Aorta (tissue), 5 donors: Measurements from ENCODE around the gene ABLIM3. TPM values are rescaled to one million over a fixed set of nuclear protein-coding genes. Genes with fewer than 3 reads are reported as not detected.

Experiments
- ATAC-seq: fragments of 200-7000 bp; cut with Tn5 transposase; one replicate; pipeline ENCODE4 v1.9.1; 2022; ENCODE audit warnings: moderate library complexity; ENCODE audit not compliant: low FRiP score
- DNase-seq, 2 donors: peaks; one replicate each; pipeline ENCODE4 v3.0.0-alpha.2; 2020
- H3K27ac ChIP-seq, 2 donors: one replicate each; pipeline ENCODE4 v1.5.1; 2013; ENCODE audit warnings: low read length in 2 of 2, mild to moderate bottlenecking in 2 of 2, moderate library complexity in 2 of 2, control low read depth in 1 of 2, inconsistent platforms in 1 of 2, low read depth in 1 of 2
- H3K27me3 ChIP-seq, 2 donors: one replicate each; pipeline ENCODE4 v1.6.1; 2013; ENCODE audit warnings: control low read depth in 1 of 2, low read length in 1 of 2, mild to moderate bottlenecking in 1 of 2, moderate library complexity in 1 of 2; ENCODE audit not compliant: insufficient read depth in 2 of 2, control insufficient read depth in 1 of 2
- H3K36me3 ChIP-seq, 2 donors: one replicate each; pipeline ENCODE4 v1.6.1; 2013; ENCODE audit warnings: control low read depth in 1 of 2, low read length in 1 of 2, mild to moderate bottlenecking in 1 of 2; ENCODE audit not compliant: insufficient read depth in 2 of 2, control insufficient read depth in 1 of 2
- H3K4me1 ChIP-seq, 2 donors: one replicate each; pipeline ENCODE4 v1.6.1; 2013; ENCODE audit warnings: low read length in 2 of 2, control low read depth in 1 of 2, mild to moderate bottlenecking in 1 of 2, moderate library complexity in 1 of 2; ENCODE audit not compliant: insufficient read depth in 2 of 2, control insufficient read depth in 1 of 2
- H3K4me3 ChIP-seq, 2 donors: one replicate each; pipeline ENCODE4 v1.5.1; 2013; ENCODE audit warnings: low read length in 2 of 2, control low read depth in 1 of 2, mild to moderate bottlenecking in 1 of 2
- H3K9me3 ChIP-seq: one replicate; pipeline ENCODE4 v1.6.1; 2013; ENCODE audit warnings: mild to moderate bottlenecking, low read length; ENCODE audit not compliant: control insufficient read depth
- WGBS, 2 donors: extraction: QIAGEN DNeasy Blood & Tissue Kit; methylation state at CpG; one replicate each; pipeline ENCODE4 v1.1.7; 2013; 5-methylcytosine and 5-hydroxymethylcytosine counted together
- intact Hi-C, 2 donors: fragments of 100-400 bp; cut with DNase I; formaldehyde crosslinking; loops; one replicate each; pipeline versions ENCODE4 v1.14.2 to v1.15.0; 2022
- polyA plus RNA-seq, 2 donors: library from polyadenylated mRNA; stranded (reverse); fragments of 200-250 nt; gene quantifications; one replicate each; pipeline ENCODE4 v1.2.3, GENCODE V29; 2013
- total RNA-seq, 2 donors: library from RNA; stranded (reverse); fragmentation: NEBNext Ultra II Directional; extraction: Animal tissue kit (Norgen Biotek cat#: 25700); gene quantifications; one replicate each; pipeline ENCODE4 v1.2.1, GENCODE V29; 2021
- donor health status: healthy with polysubstance abuse.
- donor health status: Bipolar disorder and iron deficiency.
- donor health status: DM: no; HTN: no; CAD: no.
- donor health status: DM: no; HTN: no; CAD: no.
- donor health status: DM: yes; HTN: yes; CAD: no.

The ABLIM3 gene
- total and polyA plus RNA-seq, 4 donors, result 15.8 to 46.0 (median 38.7) TPM

DNA sequence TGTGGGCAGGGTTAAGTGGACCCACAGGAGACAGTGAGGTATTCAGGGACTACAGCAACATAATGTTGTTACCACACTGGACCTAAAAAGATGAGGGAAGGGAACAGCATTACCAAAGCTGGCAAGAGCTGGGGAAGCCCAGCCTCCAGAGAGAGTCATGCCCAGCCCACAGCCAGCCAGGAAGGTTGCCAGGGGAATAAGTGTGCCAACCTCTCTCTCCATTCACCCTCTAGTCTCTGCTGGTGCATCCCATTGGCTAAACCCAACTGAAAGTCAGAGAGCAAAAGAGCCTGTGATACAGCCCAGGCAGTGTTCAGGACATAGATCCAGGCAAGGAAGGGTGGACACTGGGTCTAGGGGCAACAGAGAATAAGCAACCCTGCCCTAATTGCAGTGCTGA lies 94.5 kb downstream of the ABLIM3 start:
- H3K9me3 ChIP-seq, result no peaks in the 10 kb centered on the region
- H3K4me1 ChIP-seq, result no peaks in the 10 kb centered on the region
- H3K36me3 ChIP-seq, result no peaks in the 10 kb centered on the region
- H3K4me3 ChIP-seq, result no peak overlapping the region
- DNase-seq, result no peak
- no peak overlapping the region for H3K27ac ChIP-seq
- intact Hi-C loops, result no loop called here
- ATAC-seq, result no peak
- no peaks in the 10 kb centered on the region for H3K27me3 ChIP-seq

DNA sequence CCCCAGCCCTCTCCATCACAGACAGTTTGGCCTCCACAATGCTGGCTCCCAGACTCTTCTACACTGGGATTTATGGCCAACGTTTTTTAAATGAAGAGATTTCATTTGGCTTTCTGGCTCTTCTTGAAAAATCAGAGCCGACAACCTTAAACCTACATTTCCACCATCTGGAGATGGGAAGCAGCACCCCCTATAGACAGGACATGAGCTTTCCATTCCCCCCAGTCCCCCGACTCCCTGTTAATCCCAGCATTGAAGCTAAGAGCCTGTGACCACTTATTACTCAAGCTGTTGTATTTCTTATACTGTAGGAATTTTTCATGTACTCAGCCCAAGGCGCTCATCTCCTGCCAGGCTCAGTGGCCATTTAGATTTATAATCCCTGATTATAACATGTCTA lies 96.4 kb downstream of the ABLIM3 start:
- Histone ChIP-seq H3K9me3 (no peaks in the 10 kb centered on the region), H3K27me3 (no peaks in the 10 kb centered on the region), H3K27ac (no peak overlapping the region), H3K36me3 (no peaks in the 10 kb centered on the region), H3K4me1 (no peaks in the 10 kb centered on the region), H3K4me3 (no peak overlapping the region)
- ATAC-seq (no peak), DNase-seq (no peak)
- intact Hi-C loops, result no loop called here
- WGBS, 2 donors, result 54 to 57% methylated on average over 4 of the region's 4 CpGs

DNA sequence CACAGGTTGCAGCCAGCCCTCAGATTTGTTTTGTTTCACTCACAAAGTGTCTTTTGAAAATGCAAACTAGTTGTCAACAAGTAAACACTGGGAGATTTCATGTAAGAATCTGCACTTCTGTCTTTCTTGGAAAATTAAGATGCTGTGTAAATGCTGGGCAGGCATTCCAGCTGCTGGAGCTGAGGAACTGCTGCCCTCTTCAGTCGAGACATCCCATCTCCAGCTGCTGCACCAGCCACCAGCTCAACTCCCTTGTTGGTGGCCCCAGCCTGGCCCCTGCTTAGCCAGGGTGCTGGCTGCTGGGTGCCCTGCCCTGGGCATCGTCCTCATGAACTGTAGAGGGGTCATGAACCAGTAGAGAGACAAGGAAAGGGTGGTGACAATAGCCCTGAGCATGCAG lies 97.2 kb downstream of the ABLIM3 start:
- no peaks in the 10 kb centered on the region for H3K36me3 ChIP-seq
- ATAC-seq (no peak), DNase-seq (no peak)
- no peaks in the 10 kb centered on the region for H3K9me3 ChIP-seq
- 55 to 60% methylated on average over 2 of the region's 2 CpGs for WGBS, 2 donors
- no peaks in the 10 kb centered on the region for H3K27me3 ChIP-seq
- no peak overlapping the region for H3K4me3 ChIP-seq
- H3K4me1 ChIP-seq, result no peaks in the 10 kb centered on the region
- intact Hi-C loops, result no loop called here
- H3K27ac ChIP-seq, result no peak overlapping the region

DNA sequence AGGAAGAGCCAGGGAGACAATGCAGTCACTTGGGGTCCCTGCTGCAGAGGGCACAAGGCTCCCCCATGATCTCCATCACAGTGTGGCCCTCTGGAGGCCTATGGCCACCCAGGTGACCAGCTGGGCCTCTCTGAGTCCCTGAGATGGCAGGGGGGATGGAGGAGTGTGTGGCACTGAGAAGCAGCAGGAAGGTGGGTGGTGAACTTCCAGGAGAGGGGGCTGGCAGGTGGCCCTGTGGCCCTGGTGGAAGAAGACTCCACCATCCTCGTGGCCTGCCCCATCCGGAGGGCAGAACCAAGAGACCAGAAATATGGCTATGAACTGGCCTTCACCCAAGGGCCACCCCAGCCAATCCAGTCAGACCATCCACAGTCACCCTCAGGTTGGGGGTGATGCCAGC lies 98.6 kb downstream of the ABLIM3 start:
- WGBS, 2 donors, result 77 to 92% methylated on average over 2 of the region's 2 CpGs
- Histone ChIP-seq H3K36me3 (no peaks in the 10 kb centered on the region), H3K9me3 (no peaks in the 10 kb centered on the region), H3K27ac (no peak overlapping the region), H3K4me3 (no peak overlapping the region), H3K27me3 (no peaks in the 10 kb centered on the region), H3K4me1 (no peaks in the 10 kb centered on the region)
- intact Hi-C loops, result no loop called here
- DNase-seq, result no peak
- ATAC-seq, result no peak

DNA sequence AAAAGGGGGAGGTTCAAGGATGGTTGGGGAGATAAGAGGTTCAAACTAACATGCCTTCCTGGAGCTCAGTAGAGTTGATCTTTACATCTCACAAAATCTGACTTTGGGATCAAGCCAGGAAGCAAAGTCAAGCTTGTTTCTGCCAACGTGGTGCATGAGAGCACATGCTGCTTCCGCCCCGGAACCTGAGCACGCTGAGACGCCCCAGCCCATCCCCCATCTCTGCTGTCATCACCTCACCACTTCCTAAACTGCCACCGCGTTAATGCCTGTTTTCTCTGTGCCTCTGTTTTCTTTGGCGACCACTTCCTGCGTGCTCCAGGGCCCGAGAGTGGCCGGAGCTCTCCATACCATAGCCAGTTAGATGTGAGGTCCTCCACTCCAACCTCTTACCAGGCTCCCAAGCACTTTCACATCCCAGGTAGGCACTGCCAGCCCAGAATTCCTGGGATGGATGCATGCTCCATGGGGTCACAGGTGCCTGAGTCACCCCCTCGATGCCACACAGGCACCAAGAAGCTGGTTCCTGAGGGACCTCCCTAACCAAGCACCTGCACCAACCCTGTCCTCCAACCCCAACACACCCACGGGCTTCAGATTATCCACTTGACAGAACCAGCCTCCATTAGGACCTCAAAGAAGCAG lies 99.2 kb downstream of the ABLIM3 start:
- Histone ChIP-seq H3K4me1 (no peaks in the 10 kb centered on the region), H3K36me3 (no peaks in the 10 kb centered on the region), H3K9me3 (no peaks in the 10 kb centered on the region), H3K27ac (no peak overlapping the region), H3K4me3 (no peak overlapping the region), H3K27me3 (no peaks in the 10 kb centered on the region)
- WGBS, 2 donors, result 44 to 46% methylated on average over 13 of the region's 13 CpGs
- ATAC-seq (no peak), DNase-seq (peak in 1 of 2 donors; percentile 77)
- intact Hi-C loops, result no loop called here

DNA sequence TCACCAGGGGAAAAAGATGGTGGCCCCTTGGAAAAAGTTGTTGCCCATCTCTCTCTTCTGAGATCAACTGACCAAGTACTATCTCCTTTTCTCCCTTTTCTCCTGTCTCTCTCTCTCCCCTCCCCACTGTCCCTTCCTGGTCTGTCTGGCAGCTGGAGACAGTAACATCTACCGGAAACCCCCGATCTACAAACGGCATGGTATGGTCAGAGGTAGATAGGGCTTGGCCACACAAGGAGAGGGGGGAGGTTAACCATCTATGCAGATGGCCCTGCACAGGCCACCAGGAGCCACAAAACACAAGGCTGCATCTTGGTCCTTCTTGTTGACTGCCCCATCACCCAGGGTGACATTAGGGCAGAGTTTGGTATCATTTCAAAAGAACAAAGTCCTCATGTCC lies 101.0 kb downstream of the ABLIM3 start:
- ATAC-seq (no peak), DNase-seq (no peak)
- Histone ChIP-seq H3K9me3 (no peaks in the 10 kb centered on the region), H3K4me1 (no peaks in the 10 kb centered on the region), H3K27me3 (no peaks in the 10 kb centered on the region), H3K27ac (no peak overlapping the region), H3K36me3 (no peaks in the 10 kb centered on the region), H3K4me3 (no peak overlapping the region)
- intact Hi-C loops, result no loop called here
- WGBS, 2 donors, result 93 to 97% methylated on average over 3 of the region's 3 CpGs

DNA sequence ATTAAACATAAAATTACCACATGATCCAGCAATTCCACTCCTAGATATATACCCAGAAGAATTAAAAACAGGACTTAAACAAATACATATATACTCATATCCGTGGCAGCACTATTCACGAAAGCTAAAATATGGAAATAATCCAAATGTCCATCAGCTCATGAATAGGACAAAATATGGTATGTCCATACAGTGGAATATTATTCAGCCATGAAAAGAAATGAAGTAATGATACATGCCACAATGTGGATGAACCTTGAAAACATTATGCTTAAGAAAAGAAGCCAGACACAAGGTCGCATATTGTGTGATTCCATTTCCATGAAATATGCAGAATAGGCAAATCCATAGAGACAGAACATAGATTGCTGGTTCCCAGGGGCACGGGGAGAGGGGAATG lies 105.6 kb downstream of the ABLIM3 start:
- H3K4me3 ChIP-seq, result no peak overlapping the region
- intact Hi-C loops, result no loop called here
- H3K27ac ChIP-seq, result no peak overlapping the region
- no peak for ATAC-seq
- 88 to 91% methylated on average over 4 of the region's 4 CpGs for WGBS, 2 donors
- H3K36me3 ChIP-seq, result peaks cover 0 to 2% of the 10 kb centered on the region in 2 donors
- no peak for DNase-seq
- no peaks in the 10 kb centered on the region for H3K4me1 ChIP-seq
- no peaks in the 10 kb centered on the region for H3K27me3 ChIP-seq
- no peaks in the 10 kb centered on the region for H3K9me3 ChIP-seq

DNA sequence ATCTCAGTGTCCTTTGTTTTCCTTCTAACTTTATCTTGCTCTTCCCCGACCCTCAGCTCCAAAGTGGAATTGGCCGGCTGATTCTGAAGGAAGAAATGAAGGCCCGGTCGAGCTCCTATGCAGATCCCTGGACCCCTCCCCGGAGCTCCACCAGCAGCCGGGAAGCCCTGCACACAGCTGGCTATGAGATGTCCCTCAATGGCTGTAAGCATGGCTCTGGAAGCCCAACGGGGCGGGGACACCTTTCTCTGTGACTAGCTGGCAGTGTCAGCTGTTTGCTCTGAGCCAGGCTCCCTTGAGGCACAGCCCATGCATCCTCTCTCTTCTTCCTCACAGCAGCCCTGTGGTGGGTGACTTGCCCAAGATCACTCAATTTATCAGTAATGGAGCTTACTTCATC lies 106.4 kb downstream of the ABLIM3 start:
- Histone ChIP-seq H3K9me3 (no peaks in the 10 kb centered on the region), H3K27me3 (no peaks in the 10 kb centered on the region), H3K27ac (no peak overlapping the region), H3K4me1 (no peaks in the 10 kb centered on the region), H3K36me3 (peaks cover 0 to 2% of the 10 kb centered on the region in 2 donors), H3K4me3 (no peak overlapping the region)
- DNase-seq (no peak), ATAC-seq (no peak)
- 90 to 94% methylated on average over 8 of the region's 8 CpGs for WGBS, 2 donors
- intact Hi-C loops, result no loop called here

DNA sequence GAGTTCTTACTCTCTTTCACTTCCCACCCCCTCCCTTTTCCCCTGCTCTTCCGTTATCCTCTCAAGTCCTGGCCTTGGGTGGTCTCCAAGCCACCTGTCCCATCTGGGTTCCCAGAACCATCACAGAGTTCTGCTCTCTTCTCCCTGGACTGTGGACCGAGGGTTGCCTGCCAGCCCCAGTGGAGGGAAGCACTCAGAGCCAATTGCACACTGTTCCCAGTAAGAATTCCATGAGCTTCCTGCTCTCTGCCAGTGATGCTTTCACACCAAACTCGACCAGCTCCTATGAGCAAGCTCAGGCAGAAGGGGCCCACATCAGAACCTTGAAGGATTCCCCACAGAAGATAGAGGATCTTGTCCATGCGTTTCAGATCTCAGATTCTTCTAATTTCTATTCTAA lies 110.3 kb downstream of the ABLIM3 start:
- H3K4me1 ChIP-seq, result no peaks in the 10 kb centered on the region
- WGBS, 2 donors, result 63 to 65% methylated on average over 4 of the region's 4 CpGs
- peaks cover 0 to 2% of the 10 kb centered on the region in 2 donors for H3K36me3 ChIP-seq
- ATAC-seq (no peak), DNase-seq (no peak)
- intact Hi-C loops, result no loop called here
- no peak overlapping the region for H3K4me3 ChIP-seq
- no peak overlapping the region for H3K27ac ChIP-seq
- H3K9me3 ChIP-seq, result no peaks in the 10 kb centered on the region
- H3K27me3 ChIP-seq, result no peaks in the 10 kb centered on the region
